Hepatic stellate cell (primary cell): ENCODE data around the gene NMU.
"Not testable (repeated sequence)": the region's sequence is repeated elsewhere in the genome, so short reads cannot be mapped to it uniquely, and the experiment has no call there.

Source experiments
- DNase-seq: peaks from one replicate; pipeline ENCODE4 v3.0.0; 2011; ENCODE audit warnings: low spot score

NMU gene

DNA sequence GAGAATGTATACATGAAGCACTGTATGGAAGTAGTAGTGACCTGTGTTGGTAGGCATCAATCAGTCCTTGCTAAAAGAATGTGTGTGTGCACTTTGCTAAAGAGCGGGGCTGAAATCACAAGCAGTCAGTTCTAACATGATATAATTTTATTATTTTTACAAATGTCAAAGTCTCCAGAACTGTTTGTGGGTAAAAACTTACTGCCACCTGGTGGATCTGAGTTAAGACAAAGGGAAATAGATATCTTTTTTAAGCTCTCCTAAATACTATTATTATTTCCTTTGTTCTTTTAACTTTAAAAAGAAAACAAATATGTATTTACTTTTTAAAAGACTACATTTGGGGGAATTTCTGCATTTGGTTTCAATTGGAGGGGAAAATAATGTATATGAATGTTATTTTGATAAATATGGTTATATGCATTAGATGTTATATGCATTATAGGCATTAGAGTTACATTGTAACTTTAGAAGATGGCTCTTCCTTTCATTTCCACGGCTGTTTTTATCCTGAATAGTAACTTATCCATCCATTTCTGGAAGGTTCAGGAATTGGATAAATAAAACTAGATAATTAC lies 81.6 kb downstream of the NMU start:
- DNase-seq = no peak

DNA sequence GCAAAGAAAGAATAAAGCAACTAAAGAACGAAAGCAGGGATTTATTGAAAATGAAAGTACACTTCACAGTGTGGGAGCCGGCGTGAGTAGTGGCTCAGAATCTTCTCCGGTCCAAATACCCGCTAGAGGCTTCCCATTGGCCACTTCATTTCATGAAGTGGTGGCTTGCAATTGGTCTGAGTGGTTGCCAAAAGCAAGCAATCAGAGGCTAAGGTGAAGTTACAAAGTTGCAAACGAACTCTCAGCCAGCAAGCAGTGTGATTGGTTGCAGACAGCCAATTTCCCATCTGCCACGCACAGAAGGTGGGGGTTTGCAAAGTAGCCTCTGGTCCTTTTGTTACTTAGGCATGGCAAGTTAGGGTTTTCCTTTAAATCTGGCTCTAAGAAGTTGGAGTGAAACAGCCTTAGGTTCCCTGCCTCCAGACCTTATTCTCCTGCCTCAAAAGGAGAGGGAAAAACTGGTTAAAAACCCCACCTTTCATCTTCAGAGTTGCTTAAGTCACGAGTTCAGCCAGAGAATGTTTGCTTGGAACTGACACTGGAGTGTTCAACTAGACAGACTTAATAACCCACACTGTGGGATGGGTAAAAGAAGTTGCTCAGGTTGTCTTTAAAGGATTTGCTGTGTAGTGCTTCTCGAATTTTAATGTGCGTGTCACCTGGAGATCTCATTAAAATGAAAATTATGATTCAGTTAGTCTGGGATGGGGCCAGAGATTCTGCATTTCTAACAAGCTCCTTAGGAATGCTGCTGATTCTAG lies 82.5 kb downstream of the NMU start:
- DNase-seq = peak; percentile 76

DNA sequence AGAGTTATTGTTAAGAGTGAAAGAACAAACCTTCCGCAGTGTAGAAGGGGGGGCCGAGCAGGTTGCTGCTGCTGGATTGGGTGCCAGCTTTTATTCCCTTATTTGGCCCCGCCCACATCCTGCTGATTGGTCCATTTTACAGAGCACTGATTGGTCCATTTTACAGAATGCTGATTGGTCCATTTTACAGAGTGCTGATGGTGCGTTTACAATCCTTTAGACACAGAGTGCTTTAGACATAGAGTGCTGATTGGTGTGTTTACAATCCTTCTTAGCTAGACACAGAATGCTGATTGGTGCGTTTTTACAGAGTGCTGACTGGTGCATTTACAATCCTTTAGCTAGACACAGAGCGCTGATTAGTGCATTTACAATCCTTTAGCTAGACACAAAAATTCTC lies 84.1 kb downstream of the NMU start:
- not testable (repeated sequence) for DNase-seq

DNA sequence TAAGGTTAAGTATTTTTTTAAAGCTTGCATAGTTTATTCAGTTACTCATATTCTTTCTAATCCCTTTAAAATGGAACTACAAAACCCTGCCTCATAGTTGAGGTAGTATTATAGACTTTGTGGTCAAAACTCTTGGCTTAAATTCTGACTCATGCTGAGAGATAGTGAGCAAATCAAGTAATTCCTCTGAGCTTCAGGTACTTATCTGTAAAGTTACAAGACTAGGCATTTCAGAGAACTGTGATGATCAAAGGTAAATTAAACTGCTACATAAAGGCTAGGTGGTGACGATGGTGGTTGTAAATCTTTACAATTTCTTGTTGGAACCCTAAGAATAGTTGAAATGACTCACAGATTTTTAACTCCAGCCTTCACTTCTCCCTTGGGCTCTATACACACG lies 86.2 kb downstream of the NMU start:
- DNase-seq = peak; percentile 50

DNA sequence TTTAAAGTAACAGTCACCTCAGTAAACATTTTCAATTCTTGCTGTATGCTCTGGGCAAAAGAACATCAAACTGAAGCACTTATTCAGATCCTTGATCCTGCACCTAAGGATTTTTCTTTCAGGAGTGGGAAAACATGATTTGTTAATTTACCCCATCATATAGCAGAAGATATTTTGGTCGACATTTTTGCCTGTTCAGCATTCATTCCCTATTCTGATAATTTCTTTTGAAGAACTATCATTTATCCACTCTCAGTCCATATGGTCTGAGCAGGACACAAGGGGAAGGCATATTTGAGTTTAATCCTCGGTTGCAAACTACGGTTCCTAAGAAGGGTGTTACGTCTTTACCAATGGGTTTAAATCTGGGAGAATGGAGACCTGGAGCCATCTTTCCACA lies 88.2 kb downstream of the NMU start:
- DNase-seq = no peak

DNA sequence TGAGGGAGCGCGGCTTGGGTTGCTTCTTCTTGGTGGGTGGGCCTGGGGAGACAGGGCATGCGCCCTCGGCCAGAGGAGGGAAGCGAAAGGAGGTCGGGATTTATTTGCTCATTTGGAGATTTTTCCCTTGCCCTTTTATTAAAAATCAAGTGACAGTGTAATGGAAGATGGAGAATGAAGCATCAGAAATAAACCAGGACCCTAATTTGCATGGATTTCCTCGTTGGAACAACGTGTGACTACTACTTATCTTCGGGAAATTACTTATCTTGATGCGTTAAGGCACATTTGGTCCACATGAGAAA lies 88.7 kb downstream of the NMU start:
- no peak for DNase-seq

DNA sequence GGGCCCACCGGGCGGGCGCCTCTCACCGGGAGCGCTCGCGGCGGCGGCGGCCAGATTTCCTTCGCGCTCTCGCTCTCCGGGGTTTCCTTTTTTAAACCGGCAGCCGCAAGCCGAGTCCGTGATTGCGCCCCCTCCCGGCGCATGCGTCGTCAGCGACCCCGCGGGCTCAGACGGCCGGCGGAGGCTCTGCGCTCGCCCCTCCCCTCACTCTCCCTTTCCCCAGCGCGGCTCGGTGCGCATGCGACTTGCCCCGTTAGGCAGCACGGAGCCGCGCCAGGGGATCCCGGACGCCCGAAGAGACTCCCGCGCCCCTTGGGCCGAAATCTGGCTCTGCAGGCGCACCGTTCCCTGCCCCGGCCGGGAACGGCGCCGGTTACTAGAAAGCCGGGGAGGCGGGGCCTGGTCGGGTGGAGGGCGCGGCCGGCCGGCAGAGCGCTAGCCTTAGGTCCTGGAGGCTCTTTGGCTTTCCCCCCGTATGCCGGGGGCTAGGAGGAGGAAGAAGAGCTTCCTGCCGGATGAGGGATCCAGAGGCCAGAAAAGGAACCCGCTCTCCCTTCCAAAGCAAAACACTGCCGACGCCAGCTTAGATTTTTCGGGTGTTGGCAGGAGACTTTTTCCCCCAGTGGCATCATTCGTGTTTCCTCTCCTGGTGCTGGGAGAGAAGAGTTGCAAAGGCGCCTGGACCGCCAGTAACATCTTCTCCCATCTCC lies 89.2 kb downstream of the NMU start, which contains the start of gene CLOCK:
Gene CLOCK, minus strand, starts transcription at position 154 of the 710 bp plus-strand sequence. CDS start 64,124 bp downstream, outside the sequence.
- DNase-seq = peak; percentile 86

DNA sequence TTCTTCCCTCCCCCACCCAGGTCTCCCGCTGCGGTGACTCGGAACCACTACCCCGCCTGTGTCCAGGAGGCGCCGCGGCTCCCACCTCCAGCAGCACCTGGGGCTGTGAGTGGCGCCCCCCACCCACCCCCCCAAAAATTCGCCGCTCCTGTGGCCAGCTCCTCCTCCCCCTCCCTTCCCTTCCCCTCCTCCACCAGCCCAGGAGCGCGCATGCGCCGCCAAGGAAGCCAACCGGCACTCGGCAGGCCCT lies 89.7 kb downstream of the NMU start:
- DNase-seq = no peak

DNA sequence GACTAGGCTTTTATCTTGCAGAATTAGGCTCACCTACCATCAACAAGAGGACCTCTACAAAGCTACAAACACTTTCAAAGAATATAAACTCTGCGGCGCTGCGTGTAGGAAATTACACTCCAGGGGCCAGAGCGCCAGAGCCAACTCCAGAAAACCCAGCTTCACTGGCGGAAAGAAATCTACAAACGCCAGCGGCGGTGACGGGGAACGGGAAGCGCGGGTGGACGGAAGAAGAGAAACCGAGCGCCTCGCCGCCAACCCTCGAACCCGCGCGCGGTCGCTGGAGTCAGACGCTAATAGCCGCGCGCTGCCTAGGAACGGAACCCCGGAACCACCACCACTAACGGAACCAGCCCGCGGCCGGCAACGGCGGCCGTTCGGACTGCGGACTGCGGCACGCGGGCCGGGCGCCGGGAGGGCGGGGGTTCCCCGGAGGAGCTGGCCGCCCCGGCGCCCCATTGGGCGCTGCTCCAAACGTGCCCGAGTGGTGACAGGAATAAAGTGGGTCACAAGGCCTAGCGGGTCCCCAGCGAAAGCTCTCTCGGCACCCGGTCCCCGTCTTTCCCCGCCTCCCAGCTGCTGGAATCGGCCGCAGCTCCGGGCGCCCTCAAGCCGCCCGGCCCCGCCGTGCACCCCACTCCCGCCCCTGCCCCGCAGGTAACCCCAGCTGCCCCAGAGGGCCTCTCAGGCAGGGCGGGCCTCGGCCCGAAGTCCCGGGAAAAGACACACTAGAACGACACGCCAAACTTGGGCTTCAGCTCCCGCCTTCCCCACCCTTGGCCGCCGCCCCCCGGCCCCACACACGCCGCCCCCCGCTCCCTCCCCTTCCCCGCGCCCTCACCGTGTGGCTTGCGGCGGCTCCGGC lies 90.2 kb downstream of the NMU start:
- peak; percentile 60 for DNase-seq
